ENCODE results near the gene MTMR1. TPM values are rescaled to one million over a fixed set of nuclear protein-coding genes. Genes with fewer than 3 reads are reported as not detected.

Gene MTMR1
- total RNA-seq, 1 donor from 2014 or later, result 28.4 TPM

GRCh38 chrX:150752124-150752523 lies 58.9 kb downstream of the MTMR1 start:
- peaks cover 4% of the 10 kb centered on the region for H3K36me3 Mint-ChIP-seq (ENCODE audit: insufficient read depth)
- no peak for DNase-seq (ENCODE audit: low spot score, unreplicated experiment)
- H3K9me3 Mint-ChIP-seq (ENCODE audit: low read depth), result peaks cover 2% of the 10 kb centered on the region
- no peak overlapping the region for H3K27ac Mint-ChIP-seq
- TF ChIP-seq CTCF (IDR thresholded peaks at IDR 0.05; ENCODE audit: unreplicated experiment), result no peak
- H3K4me3 Mint-ChIP-seq (ENCODE audit: low read depth), result no peak overlapping the region
- no peaks in the 10 kb centered on the region for H3K4me1 Mint-ChIP-seq (ENCODE audit: low read depth)
- no peaks in the 10 kb centered on the region for H3K27me3 Mint-ChIP-seq

- DNase-seq (ENCODE audit: low spot score, unreplicated experiment), result no peak
- no peak overlapping the region for H3K27ac Mint-ChIP-seq
- H3K36me3 Mint-ChIP-seq (ENCODE audit: insufficient read depth), result peaks cover 6% of the 10 kb centered on the region
- TF ChIP-seq CTCF (IDR thresholded peaks at IDR 0.05; ENCODE audit: unreplicated experiment), result no peak
- peaks cover 2% of the 10 kb centered on the region for H3K9me3 Mint-ChIP-seq (ENCODE audit: low read depth)
- no peak overlapping the region for H3K4me3 Mint-ChIP-seq (ENCODE audit: low read depth)
- no peaks in the 10 kb centered on the region for H3K4me1 Mint-ChIP-seq (ENCODE audit: low read depth)
- H3K27me3 Mint-ChIP-seq, result no peaks in the 10 kb centered on the region
These were observed 60.2 kb downstream of the MTMR1 start for GRCh38 chrX:150753357-150753756.

- no peak for DNase-seq (ENCODE audit: low spot score, unreplicated experiment)
- no peaks in the 10 kb centered on the region for H3K4me1 Mint-ChIP-seq (ENCODE audit: low read depth)
- H3K27ac Mint-ChIP-seq, result no peak overlapping the region
- H3K27me3 Mint-ChIP-seq, result no peaks in the 10 kb centered on the region
- no peak overlapping the region for H3K4me3 Mint-ChIP-seq (ENCODE audit: low read depth)
- peaks cover 6% of the 10 kb centered on the region for H3K36me3 Mint-ChIP-seq (ENCODE audit: insufficient read depth)
- peaks cover 5% of the 10 kb centered on the region for H3K9me3 Mint-ChIP-seq (ENCODE audit: low read depth)
- no peak for TF ChIP-seq CTCF (IDR thresholded peaks at IDR 0.05; ENCODE audit: unreplicated experiment)
These were observed 60.8 kb downstream of the MTMR1 start for GRCh38 chrX:150753968-150754367.

GRCh38 chrX:150757371-150757770 lies 64.2 kb downstream of the MTMR1 start:
- Mint-ChIP-seq H3K9me3 (ENCODE audit: low read depth) (peaks cover 7% of the 10 kb centered on the region), H3K27me3 (no peaks in the 10 kb centered on the region), H3K4me3 (ENCODE audit: low read depth) (no peak overlapping the region), H3K4me1 (ENCODE audit: low read depth) (no peaks in the 10 kb centered on the region), H3K27ac (no peak overlapping the region), H3K36me3 (ENCODE audit: insufficient read depth) (peaks cover 5% of the 10 kb centered on the region)
- TF ChIP-seq CTCF (IDR thresholded peaks at IDR 0.05; ENCODE audit: unreplicated experiment), result no peak
- DNase-seq (ENCODE audit: low spot score, unreplicated experiment), result no peak

- Mint-ChIP-seq H3K4me1 (ENCODE audit: low read depth) (no peaks in the 10 kb centered on the region), H3K27me3 (no peaks in the 10 kb centered on the region), H3K36me3 (ENCODE audit: insufficient read depth) (peaks cover 5% of the 10 kb centered on the region), H3K27ac (no peak overlapping the region), H3K4me3 (ENCODE audit: low read depth) (no peak overlapping the region), H3K9me3 (ENCODE audit: low read depth) (peaks cover 4% of the 10 kb centered on the region)
- DNase-seq (ENCODE audit: low spot score, unreplicated experiment), result no peak
- TF ChIP-seq CTCF (IDR thresholded peaks at IDR 0.05; ENCODE audit: unreplicated experiment), result no peak
These were observed 66.6 kb downstream of the MTMR1 start for GRCh38 chrX:150759568-150760416.
